G401 (cell line): ENCODE data around the gene GABRQ. TPM values are rescaled to one million over a fixed set of nuclear protein-coding genes. Genes with fewer than 3 reads are reported as not detected.
"Not testable (repeated sequence)": the region's sequence is repeated elsewhere in the genome, so short reads cannot be mapped to it uniquely, and the experiment has no call there.

ENCODE experiments used
- DNase-seq: peaks from one replicate; pipeline ENCODE4 v3.0.0-alpha.2; 2015; ENCODE audit warnings: low spot score
- in situ Hi-C: cut with HindIII; loops from 2 replicates; pipeline ENCODE4 v1.10.0; 2016; ENCODE audit warnings: low sequenced_read_pairs, mixed read lengths
- total RNA-seq: library from RNA; depleted of rRNA; stranded (reverse); fragments of >200 nt; shearing (Covaris generic); gene quantifications from 2 replicates; pipeline ENCODE4 v1.2.3, GENCODE V29; 2014; rRNA removed

The GABRQ gene
- total RNA-seq, 1 experiment from 2014 or later, result not detected

DNA sequence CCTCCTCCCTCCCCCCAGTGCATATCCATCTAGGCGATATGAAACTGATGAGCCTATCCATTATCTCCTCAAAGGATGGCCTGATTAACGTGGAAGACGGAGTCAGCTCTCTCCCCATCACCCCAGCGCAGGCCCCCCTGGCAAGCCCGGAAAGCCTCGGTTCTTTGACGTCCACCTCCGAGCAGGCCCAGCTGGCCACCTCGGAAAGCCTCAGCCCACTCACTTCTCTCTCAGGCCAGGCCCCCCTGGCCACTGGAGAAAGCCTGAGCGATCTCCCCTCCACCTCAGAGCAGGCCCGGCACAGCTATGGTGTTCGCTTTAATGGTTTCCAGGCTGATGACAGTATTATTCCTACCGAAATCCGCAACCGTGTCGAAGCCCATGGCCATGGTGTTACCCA lies 14.8 kb downstream of the GABRQ start:
- in situ Hi-C loops, result no loop called here
- no peak for DNase-seq

DNA sequence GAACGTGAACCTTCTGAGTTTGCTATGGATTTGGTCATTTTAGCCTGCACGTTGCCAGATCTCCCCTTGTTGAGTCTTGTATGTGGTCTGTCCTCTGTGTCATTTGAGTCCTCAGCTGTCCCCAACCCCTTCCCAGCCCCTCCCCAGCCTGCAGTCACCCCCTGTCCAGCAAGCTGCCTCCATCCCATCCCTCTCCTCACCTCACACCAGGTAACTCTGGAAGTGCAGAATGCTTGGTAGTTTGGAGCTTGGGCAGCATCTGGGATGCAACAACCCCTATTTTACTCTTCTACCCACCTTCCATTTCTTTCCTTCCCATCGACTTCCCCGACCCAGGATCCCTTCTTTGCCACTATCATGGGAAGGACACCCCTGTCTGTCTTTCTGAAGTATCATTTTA lies 18.4 kb downstream of the GABRQ start:
- no peak for DNase-seq
- in situ Hi-C loops, result no loop called here

DNA sequence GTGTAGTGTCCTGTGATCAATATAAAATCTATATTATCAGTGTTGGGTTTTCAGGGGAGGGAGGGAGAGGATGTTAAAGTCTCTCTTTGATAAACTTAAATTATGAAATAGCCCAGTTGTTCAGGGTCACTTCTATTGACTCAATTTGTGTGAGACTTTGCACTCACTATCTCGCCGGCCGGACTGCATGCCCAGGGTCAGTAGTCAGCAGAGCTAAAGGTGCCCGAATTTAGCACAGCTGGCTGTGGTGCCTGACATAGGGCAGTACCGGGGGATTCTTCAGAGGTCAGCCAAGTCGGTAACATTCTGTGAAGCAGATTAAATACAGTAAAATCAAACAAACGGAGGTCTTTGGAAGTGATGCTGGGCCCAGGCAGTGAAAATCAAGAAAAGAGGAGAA lies 19.2 kb downstream of the GABRQ start:
- in situ Hi-C loops, result no loop called here
- no peak for DNase-seq

DNA sequence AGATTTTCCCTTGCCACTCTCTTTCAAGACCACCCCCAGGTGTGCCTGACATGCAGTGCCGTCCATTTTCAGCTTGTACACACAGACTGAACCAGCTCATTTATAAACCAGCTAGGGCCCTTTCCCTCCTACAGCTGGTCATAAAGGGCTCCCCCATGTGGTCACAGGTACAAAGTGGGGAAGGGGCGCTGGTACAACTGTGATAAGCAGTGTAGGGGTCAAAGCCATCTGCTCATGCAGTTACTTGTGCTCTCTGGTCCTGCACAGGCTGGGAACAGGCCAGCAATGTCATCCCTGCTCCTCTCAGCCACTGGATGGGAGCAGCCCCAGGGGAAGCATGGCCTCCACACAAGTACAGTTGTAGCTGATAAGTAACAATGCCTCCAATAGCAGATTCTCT lies 20.6 kb downstream of the GABRQ start:
- in situ Hi-C loops, result no loop called here
- DNase-seq, result no peak

DNA sequence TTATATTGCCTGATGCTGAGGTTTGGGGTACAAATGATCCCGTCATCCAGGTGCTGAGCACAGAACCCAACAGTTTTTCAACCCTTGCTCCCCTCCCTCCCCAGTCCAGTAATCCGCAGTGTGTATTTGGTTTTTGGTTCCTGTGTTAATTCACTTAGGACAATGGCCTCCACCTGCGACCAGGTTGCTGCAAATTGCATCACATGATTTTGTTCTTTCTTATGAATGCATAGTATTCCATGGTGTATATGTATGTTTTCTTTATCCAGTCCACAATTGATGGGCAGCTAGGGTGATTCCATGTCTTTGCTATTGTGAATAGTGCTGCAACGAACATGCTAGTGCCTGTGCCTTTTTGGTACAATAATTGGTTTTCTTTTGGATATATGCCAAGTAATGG lies 25.4 kb downstream of the GABRQ start:
- DNase-seq, result no peak
- in situ Hi-C loops, result no loop called here

DNA sequence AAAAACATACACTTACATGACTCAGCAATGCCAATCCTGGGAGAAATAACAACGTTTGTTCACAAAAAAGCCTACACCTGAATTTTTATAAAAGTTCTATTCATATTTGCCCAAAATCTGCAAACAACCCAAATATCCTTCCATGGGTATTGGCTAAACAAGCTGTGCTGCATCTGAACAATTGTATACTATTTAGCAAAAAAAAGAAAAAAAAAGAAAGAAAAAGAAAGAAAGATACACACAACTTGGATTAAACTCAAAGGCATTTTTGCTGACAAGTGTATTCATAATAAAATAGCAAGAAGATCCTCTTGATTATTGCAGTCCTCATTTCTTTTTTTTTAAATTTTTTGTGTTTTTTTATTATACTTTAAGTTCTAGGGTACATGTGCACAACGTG lies 36.4 kb downstream of the GABRQ start:
- DNase-seq, result no peak
- in situ Hi-C loops, result no loop called here

DNA sequence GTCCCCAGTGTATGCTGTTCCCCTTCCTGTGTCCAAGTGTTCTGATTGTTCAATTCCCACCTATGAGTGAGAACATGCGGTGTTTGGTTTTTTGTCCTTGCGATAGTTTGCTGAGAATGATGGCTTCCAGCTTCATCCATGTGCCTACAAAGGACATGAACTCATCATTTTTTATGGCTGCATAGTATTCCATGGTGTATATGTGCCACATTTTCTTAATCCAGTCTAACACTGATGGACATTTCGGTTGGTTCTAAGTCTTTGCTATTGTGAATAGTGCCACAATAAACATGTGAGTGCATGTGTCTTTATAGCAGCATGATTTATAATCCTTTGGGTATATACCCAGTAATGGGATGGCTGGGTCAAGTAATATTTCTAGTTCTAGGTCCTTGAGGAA lies 37.0 kb downstream of the GABRQ start:
- in situ Hi-C loops, DNase-seq: not testable (repeated sequence)

DNA sequence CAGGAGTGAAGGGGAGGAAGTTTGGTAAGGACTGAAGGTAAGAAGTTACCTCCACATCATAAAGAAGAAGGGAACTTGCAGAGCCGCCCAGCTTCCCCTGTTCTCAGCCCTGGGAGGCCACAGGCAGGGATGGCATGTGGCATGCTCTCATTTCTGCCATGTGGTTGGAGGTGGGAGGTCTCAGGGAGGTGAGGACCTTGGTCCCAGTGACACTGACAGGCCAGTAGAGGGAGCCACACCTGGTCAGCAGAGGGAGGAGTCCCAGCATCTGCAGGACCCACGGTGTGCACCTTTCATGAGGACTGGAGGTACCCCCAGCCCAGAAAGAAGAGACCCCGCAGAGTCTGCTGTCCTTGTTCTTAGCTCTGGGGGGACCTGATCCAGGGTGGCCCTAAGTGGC lies 43.3 kb downstream of the GABRQ start:
- in situ Hi-C loops, DNase-seq: not testable (repeated sequence)

DNA sequence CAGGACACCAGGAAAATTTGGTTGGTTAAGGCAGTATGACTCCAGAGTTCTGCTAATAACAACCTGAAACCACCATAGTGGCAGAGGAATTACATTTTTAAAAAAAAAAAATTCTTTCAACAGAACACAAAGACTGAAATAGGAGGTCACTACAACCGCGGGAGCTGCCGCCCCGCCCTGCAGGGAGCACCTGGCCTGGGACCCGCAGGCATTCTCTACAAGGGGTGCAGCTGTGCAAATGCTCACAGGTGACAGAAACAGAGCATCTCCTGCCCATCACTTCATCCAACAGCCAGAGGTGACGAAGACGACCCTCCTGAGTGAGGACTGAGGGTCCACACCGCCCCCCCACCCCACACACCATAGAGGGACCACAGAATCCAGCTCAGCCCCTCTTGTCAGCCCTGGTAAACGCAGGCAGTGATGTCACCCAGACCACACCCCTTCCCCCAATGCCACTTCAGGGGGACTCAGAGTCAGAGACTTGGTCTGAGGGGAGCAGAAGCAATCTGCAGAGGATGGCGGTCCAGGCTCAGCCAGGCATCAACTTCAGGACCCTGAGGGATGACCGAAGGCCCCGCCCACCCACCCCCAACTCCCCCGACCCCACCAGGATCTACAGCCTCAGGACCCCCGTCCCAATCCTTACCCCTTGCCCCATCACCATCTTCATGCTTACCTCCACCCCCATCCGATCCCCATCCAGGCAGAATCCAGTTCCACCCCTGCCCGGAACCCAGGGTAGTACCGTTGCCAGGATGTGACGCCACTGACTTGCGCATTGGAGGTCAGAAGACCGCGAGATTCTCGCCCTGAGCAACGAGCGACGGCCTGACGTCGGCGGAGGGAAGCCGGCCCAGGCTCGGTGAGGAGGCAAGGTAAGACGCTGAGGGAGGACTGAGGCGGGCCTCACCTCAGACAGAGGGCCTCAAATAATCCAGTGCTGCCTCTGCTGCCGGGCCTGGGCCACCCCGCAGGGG lies 60.5 kb downstream of the GABRQ start, which contains the start of gene MAGEA3:
Gene MAGEA3, plus strand, starts transcription at position 843 of the 980 bp plus-strand sequence. CDS start 2,039 bp downstream, outside the sequence.
- DNase-seq, in situ Hi-C loops: not testable (repeated sequence)

DNA sequence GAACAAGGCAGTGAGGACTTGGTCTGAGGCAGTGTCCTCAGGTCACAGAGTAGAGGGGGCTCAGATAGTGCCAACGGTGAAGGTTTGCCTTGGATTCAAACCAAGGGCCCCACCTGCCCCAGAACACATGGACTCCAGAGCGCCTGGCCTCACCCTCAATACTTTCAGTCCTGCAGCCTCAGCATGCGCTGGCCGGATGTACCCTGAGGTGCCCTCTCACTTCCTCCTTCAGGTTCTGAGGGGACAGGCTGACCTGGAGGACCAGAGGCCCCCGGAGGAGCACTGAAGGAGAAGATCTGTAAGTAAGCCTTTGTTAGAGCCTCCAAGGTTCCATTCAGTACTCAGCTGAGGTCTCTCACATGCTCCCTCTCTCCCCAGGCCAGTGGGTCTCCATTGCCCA lies 62.7 kb downstream of the GABRQ start:
- DNase-seq, result not testable (repeated sequence)

DNA sequence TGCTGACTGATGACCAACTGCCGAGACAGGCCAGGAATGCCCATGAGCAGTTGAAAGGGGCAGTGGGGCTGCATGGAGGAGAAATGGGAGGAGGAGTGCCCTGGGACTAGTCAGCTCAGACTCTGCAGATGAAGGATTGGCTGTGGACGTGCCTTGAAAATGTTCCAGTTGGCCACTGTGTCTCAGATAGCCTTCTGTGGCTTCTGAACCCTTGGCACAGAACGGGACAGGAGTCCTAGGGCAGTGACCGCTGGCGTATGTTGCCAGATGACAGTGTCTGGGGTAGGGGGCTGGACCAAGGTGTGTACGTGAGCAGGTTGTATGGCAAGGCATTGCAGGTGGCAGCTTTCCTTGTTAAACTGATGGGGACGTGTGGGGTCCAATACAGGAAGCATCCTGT lies 68.8 kb downstream of the GABRQ start:
- in situ Hi-C loops, DNase-seq: not testable (repeated sequence)

More for the DNA sequence above, 62.7 kb downstream of the GABRQ start:
- in situ Hi-C loops, result not testable (repeated sequence)

Other genes starting within 250 kb of the GABRQ start
- gene GABRA3, start 186.6 kb upstream of the GABRQ start, total RNA-seq, result not detected in 2 replicates
- not detected in 2 replicates for gene MAGEA3, start 60.9 kb downstream of the GABRQ start, total RNA-seq
- gene CSAG2, start 71.4 kb downstream of the GABRQ start, total RNA-seq, result not detected in 2 replicates
- gene MAGEA2B, start 76.7 kb downstream of the GABRQ start, total RNA-seq, result not detected in 2 replicates
- gene CSAG1, start 95.8 kb downstream of the GABRQ start, total RNA-seq, result not detected in 2 replicates
- gene MAGEA12, start 95.9 kb downstream of the GABRQ start, total RNA-seq, result not detected in 2 replicates
- not detected in 2 replicates for gene MAGEA2, start 115.9 kb downstream of the GABRQ start, total RNA-seq
- gene CSAG3, start 121.3 kb downstream of the GABRQ start, total RNA-seq, result not detected in 2 replicates
- gene MAGEA6, start 131.8 kb downstream of the GABRQ start, total RNA-seq, result 0.37 TPM in 1 of 2 replicates, not detected in the other
- 54.3 and 74.9 TPM in 2 replicates for gene CETN2, start 192.9 kb downstream of the GABRQ start, total RNA-seq
- gene NSDHL, start 193.2 kb downstream of the GABRQ start, total RNA-seq, result 30.1 and 31.2 TPM in 2 replicates